ENCODE measurements around the gene HDAC11. TPM values are rescaled to one million over a fixed set of nuclear protein-coding genes. Genes with fewer than 3 reads are reported as not detected.
"Not testable (repeated sequence)": the region's sequence is repeated elsewhere in the genome, so short reads cannot be mapped to it uniquely, and the experiment has no call there.

Gene HDAC11
- total and polyA plus RNA-seq, 2 donors, result 7.4 to 27.1 TPM

- H3K4me3 ChIP-seq (ENCODE audit: low read depth, low read length), result no peak overlapping the region
Observed at GRCh38 chr3:13513051-13513912, 33.2 kb downstream of the HDAC11 start.

DNA sequence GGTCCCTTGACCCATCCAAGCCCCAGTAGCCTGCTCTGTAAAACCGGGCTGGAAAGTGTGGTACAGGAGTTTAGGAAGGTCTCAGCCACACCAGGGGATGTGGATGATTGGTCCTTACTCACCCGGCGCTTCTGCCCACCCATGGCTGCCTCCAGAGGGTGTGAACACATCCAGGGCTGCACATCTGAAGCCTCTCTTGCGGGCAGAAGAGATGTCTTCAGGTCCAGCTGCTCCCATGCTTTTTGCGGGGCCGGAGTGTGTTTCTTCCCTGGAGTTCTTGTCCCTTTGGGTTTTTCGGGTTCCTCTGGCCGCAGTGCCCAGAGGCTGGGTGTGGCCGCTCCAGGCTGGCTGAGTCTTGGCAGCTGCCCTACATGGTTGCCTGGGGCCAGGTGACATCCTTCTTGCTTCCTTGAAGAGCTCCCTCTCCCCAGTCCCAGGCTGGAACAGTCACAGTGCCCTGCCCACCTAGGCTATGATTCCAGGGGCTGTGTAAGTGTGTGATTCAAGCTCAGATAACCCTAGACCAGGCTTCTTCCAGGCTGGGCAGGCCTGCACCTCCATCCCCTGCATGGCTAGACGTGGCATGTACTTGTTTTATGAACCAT, 33.9 kb downstream of the HDAC11 start:
- no peak for DNase-seq (ENCODE audit: extremely low spot score)
- WGBS, result 81% methylated on average over 10 of the region's 10 CpGs
- Histone ChIP-seq H3K4me1 (ENCODE audit: insufficient read depth) (no peaks in the 10 kb centered on the region), H3K27ac (ENCODE audit: low read depth) (no peak overlapping the region), H3K4me3 (ENCODE audit: low read depth, low read length) (no peak overlapping the region), H3K36me3 (ENCODE audit: insufficient read depth) (no peaks in the 10 kb centered on the region)

More at GRCh38 chr3:13513051-13513912, 33.2 kb downstream of the HDAC11 start:
- Histone ChIP-seq H3K4me1 (ENCODE audit: insufficient read depth) (no peaks in the 10 kb centered on the region), H3K36me3 (ENCODE audit: insufficient read depth) (no peaks in the 10 kb centered on the region), H3K27ac (ENCODE audit: low read depth) (no peak overlapping the region)
- 61% methylated on average over 20 of the region's 20 CpGs for WGBS
- no peak for DNase-seq (ENCODE audit: extremely low spot score)

DNA sequence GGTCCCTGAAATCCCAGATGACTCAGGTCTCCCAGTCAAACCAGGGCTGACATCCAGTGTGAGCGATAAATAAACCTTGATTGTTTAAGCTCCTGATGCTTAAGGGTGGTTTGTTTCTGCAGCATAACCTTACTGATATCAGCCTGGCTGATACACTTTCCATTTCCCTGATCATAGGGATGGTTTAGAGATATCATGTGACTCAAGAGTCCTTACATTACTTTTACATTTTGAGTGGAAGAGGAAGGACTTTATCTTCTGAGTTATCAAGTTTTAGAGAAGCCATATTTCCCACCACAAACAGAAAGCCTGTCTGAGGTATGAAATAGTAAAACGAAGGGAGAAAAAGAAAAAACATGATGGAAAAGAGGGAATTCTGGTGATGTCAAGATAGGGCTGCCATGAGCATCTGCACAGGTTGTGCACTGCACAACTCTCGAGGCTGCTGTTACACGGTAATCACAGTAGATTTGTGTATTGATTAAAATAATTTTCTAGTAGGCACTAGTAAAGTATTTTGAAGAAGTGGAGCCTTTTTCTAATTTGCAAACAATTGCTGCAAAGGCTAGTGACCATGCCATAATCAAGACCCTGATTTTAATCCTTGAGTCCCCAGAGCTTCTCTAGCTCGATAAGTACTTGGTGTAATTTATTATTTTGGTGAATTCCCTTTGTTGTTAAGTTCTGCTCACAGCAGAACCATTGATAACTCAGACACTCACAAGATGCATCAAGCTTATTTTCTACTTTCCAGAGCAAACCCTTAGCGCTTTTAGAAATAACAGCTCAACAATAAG, 34.7 kb downstream of the HDAC11 start:
- WGBS, result 92% methylated on average over 6 of the region's 6 CpGs
- no peaks in the 10 kb centered on the region for H3K36me3 ChIP-seq (ENCODE audit: insufficient read depth)
- no peak for DNase-seq (ENCODE audit: extremely low spot score)
- H3K27ac ChIP-seq (ENCODE audit: low read depth), result no peak overlapping the region
- H3K4me3 ChIP-seq (ENCODE audit: low read depth, low read length), result no peak overlapping the region
- H3K4me1 ChIP-seq (ENCODE audit: insufficient read depth), result no peaks in the 10 kb centered on the region

DNA sequence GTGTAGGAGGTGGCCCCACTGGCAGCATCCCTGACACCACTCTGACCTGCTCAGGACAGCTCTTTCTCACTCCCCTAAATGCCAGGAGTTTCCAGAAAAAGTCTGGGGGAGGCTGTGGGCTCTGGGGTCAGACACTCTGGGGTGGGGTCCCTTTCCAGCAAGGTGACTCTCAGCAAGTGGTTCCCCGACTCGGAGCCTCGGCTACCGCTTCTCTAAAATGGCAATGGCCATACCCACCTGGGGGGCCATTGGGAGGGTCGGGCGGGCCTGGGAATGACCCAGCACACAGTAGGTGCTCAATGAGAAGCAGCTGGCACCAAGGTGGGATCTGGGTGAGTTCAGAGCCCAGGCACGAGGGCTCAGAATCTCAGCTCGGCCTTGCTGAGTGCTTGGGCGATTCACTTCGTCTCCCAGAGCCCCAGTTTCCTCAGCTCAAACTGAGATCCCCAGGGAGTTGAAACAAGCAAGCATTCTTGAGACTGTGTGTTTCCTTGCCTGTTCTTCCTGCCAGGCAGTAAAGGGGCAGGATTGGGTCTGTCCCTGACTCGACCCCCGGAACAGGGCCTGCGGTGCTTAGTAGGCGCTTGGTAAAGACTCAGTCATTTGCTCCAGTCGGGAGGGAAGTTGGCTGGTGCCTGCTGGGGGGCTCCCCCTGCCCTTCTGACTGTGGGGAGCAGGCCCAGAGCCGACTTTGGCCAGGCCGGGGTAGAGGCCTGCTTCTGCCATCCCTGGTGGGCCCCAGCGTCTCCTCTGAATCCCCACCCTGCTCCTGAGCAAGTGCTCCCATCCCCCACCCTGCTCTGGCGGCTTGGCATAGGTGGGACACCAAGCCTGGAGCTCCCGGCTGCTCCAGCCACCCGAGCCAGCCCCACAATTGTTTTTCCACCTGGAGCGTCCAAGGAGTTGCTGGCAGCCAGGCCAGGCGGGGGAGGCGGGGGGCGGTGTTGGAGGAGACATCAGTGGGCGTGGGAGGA, 36.0 kb downstream of the HDAC11 start:
- H3K36me3 ChIP-seq (ENCODE audit: insufficient read depth), result no peaks in the 10 kb centered on the region
- no peak overlapping the region for H3K27ac ChIP-seq (ENCODE audit: low read depth)
- no peak for DNase-seq (ENCODE audit: extremely low spot score)
- H3K4me3 ChIP-seq (ENCODE audit: low read depth, low read length), result no peak overlapping the region
- no peaks in the 10 kb centered on the region for H3K4me1 ChIP-seq (ENCODE audit: insufficient read depth)
- WGBS, result 83% methylated on average over 26 of the region's 26 CpGs

DNA sequence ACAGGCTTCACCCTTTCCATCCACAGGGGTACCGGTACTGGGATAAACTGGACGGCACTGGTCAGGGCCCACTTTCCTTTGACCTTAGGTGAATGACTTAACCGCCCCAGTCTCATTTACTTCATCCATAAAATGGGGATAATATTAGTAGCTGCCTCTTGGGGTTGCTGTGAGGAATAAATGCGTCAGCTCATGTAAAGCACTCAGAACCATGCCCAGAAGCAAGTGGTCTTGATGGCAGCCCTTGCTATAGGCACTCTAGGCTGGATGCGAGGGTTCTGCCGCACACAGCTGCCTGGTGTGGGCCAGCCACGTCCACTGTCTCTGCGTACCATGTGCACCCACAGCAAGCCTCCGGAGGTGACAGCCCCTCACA, 36.6 kb downstream of the HDAC11 start:
- Histone ChIP-seq H3K4me1 (ENCODE audit: insufficient read depth) (no peaks in the 10 kb centered on the region), H3K36me3 (ENCODE audit: insufficient read depth) (no peaks in the 10 kb centered on the region), H3K4me3 (ENCODE audit: low read depth, low read length) (no peak overlapping the region), H3K27ac (ENCODE audit: low read depth) (no peak overlapping the region)
- no peak for DNase-seq (ENCODE audit: extremely low spot score)
- 91% methylated on average over 9 of the region's 9 CpGs for WGBS

- no peaks in the 10 kb centered on the region for H3K4me1 ChIP-seq (ENCODE audit: insufficient read depth)
- no peak for DNase-seq (ENCODE audit: extremely low spot score)
- H3K36me3 ChIP-seq (ENCODE audit: insufficient read depth), result no peaks in the 10 kb centered on the region
- 73% methylated on average over 18 of the region's 18 CpGs for WGBS
- H3K27ac ChIP-seq (ENCODE audit: low read depth), result no peak overlapping the region
- no peak overlapping the region for H3K4me3 ChIP-seq (ENCODE audit: low read depth, low read length)
Observed at GRCh38 chr3:13517253-13517977, 37.3 kb downstream of the HDAC11 start.

DNA sequence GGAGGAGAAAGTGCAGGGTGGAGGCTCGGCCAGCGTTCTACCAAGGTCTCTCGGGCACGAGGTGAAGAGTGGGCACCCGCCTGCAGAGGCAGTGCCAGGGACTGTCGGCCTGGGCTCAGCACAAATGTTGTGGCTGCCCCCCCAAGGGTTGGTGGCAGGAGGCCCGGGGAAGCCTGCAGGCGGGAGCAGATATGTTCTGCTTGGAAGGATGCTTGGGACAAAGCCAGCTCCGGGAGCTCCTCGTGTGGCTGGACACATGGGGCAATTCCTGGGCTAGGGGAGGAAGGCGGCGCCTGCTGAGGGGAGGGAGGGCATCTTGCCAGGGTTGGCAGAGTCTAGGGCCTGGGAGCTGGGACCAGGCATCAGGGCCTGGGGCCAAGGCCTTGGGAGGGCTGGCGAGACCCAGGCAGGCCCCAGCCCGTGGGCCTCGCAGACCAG, 38.4 kb downstream of the HDAC11 start:
- H3K4me3 ChIP-seq (ENCODE audit: low read depth, low read length), result no peak overlapping the region
- WGBS, result 54% methylated on average over 15 of the region's 15 CpGs
- H3K27ac ChIP-seq (ENCODE audit: low read depth), result no peak overlapping the region
- DNase-seq (ENCODE audit: extremely low spot score), result no peak
- H3K4me1 ChIP-seq (ENCODE audit: insufficient read depth), result no peaks in the 10 kb centered on the region
- no peaks in the 10 kb centered on the region for H3K36me3 ChIP-seq (ENCODE audit: insufficient read depth)

GRCh38 chr3:13519006-13519791, 39.1 kb downstream of the HDAC11 start:
- WGBS, result 85% methylated on average over 19 of the region's 19 CpGs
- H3K27ac ChIP-seq (ENCODE audit: low read depth), result no peak overlapping the region
- no peak overlapping the region for H3K4me3 ChIP-seq (ENCODE audit: low read depth, low read length)
- no peaks in the 10 kb centered on the region for H3K36me3 ChIP-seq (ENCODE audit: insufficient read depth)
- no peak for DNase-seq (ENCODE audit: extremely low spot score)
- no peaks in the 10 kb centered on the region for H3K4me1 ChIP-seq (ENCODE audit: insufficient read depth)

DNA sequence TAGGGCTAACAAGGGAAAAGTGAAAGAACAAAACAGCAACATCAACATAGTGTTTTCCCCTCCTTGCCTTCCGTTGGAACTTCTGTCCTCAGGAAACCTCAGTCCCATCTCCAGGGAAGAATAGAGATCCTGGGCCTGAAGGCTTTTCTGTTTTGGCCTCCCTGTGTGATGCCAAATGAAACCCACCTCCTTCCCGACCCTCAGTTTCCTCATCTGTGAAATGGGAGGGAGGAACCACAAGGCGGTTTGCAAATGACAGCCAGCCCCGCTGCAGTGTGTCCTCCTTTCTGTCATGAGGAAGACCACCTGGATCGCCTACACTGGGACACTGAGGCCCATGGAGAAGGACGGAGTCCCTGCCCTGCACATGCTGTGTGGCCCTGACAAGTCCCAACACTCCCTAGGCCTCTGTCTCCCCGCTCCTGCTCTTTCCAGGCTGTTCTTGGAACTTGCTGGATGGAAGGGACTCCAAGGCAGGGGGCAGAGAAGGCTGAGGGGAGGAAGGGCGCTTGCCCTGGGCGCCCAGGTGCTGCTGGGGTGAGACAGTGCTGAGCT, 40.3 kb downstream of the HDAC11 start:
- no peak overlapping the region for H3K4me3 ChIP-seq (ENCODE audit: low read depth, low read length)
- DNase-seq (ENCODE audit: extremely low spot score), result no peak
- H3K27ac ChIP-seq (ENCODE audit: low read depth), result no peak overlapping the region
- H3K36me3 ChIP-seq (ENCODE audit: insufficient read depth), result no peaks in the 10 kb centered on the region
- H3K4me1 ChIP-seq (ENCODE audit: insufficient read depth), result no peaks in the 10 kb centered on the region
- 96% methylated on average over 9 of the region's 9 CpGs for WGBS

GRCh38 chr3:13521309-13521708, 41.2 kb downstream of the HDAC11 start:
- no peak overlapping the region for H3K27ac ChIP-seq (ENCODE audit: low read depth)
- 63% methylated on average over 6 of the region's 6 CpGs for whole genome bisulfite sequencing
- H3K4me1 ChIP-seq (ENCODE audit: insufficient read depth), result no peaks in the 10 kb centered on the region
- H3K4me3 ChIP-seq (ENCODE audit: low read depth, low read length), result no peak overlapping the region
- DNase-seq (ENCODE audit: extremely low spot score), result no peak
- no peaks in the 10 kb centered on the region for H3K36me3 ChIP-seq (ENCODE audit: insufficient read depth)

GRCh38 chr3:13521749-13522148, 41.6 kb downstream of the HDAC11 start:
- not testable (repeated sequence) for H3K4me3 ChIP-seq (ENCODE audit: low read depth, low read length); H3K4me1 ChIP-seq (ENCODE audit: insufficient read depth); H3K36me3 ChIP-seq (ENCODE audit: insufficient read depth); H3K27ac ChIP-seq (ENCODE audit: low read depth); DNase-seq (ENCODE audit: extremely low spot score)
- 94% methylated on average over 2 of the region's 2 CpGs for WGBS

DNA sequence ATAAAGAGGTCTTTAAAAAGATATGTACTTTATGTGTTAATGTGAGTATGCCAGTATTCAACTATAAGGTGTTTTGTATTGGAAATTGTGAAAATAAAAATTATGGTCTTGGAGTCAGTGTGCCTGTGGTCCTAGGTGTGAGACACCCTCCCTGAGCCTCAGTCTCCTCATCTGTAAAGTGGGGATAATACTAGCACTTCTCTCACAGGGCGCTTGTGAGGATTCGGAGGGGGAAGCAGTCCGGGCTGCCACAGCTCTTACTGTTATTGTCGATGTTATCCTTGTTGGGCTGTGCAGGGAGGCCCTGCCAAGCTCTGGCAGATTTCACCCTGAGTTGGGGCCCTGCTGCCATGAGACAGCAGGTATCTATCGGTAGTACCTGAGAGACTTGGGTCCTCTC, 42.1 kb downstream of the HDAC11 start:
- DNase-seq (ENCODE audit: extremely low spot score), result no peak
- H3K36me3 ChIP-seq (ENCODE audit: insufficient read depth), result no peaks in the 10 kb centered on the region
- H3K4me3 ChIP-seq (ENCODE audit: low read depth, low read length), result no peak overlapping the region
- H3K27ac ChIP-seq (ENCODE audit: low read depth), result no peak overlapping the region
- H3K4me1 ChIP-seq (ENCODE audit: insufficient read depth), result no peaks in the 10 kb centered on the region
- WGBS, result 91% methylated on average over 5 of the region's 5 CpGs

Data from urinary bladder (tissue), 4 donors.